ENCODE data around the gene MYO9B. TPM values are rescaled to one million over a fixed set of nuclear protein-coding genes. Genes with fewer than 3 reads are reported as not detected.
"Not testable (repeated sequence)": the region's sequence is repeated elsewhere in the genome, so short reads cannot be mapped to it uniquely, and the experiment has no call there.

The MYO9B gene
- total RNA-seq, 2 experiments from 2014 or later: 73.1 to 78.6 TPM

- intact Hi-C loops (cut with micrococcal nuclease): no loop called here
- H3K4me3 Mint-ChIP-seq: no peak overlapping the region
- H3K27ac Mint-ChIP-seq: no peak overlapping the region
- H3K27me3 Mint-ChIP-seq (ENCODE audit: low read depth): no peaks in the 10 kb centered on the region
- DNase-seq: no peak
- H3K4me1 Mint-ChIP-seq (ENCODE audit: low read depth): peaks cover 9% of the 10 kb centered on the region
- CTCF ChIA-PET: no interaction called here
- peaks cover 13% of the 10 kb centered on the region for H3K36me3 Mint-ChIP-seq (ENCODE audit: low read depth)
- no peaks in the 10 kb centered on the region for H3K9me3 Mint-ChIP-seq
Measured at GRCh38 chr19:17097593-17098126, 22.1 kb downstream of the MYO9B start.

GRCh38 chr19:17098326-17098725, 22.7 kb downstream of the MYO9B start:
- no peak overlapping the region for H3K27ac Mint-ChIP-seq
- peaks cover 19% of the 10 kb centered on the region for H3K36me3 Mint-ChIP-seq (ENCODE audit: low read depth)

GRCh38 chr19:17101686-17102628, 26.4 kb downstream of the MYO9B start:
- Mint-ChIP-seq H3K27ac (no peak overlapping the region), H3K36me3 (ENCODE audit: low read depth) (peaks cover 27% of the 10 kb centered on the region), H3K27me3 (ENCODE audit: low read depth) (no peaks in the 10 kb centered on the region), H3K9me3 (no peaks in the 10 kb centered on the region), H3K4me3 (no peak overlapping the region), H3K4me1 (ENCODE audit: low read depth) (peaks cover 2% of the 10 kb centered on the region)
- CTCF ChIA-PET: interaction anchor here (0.6 to 1.1 kb wide), 3 partner anchors 34 to 417 kb away, joined by 3 to 7 read pairs (median 4); no protein-coding TSS in a partner anchor
- intact Hi-C loops (cut with micrococcal nuclease): no loop called here
- DNase-seq: no peak

More at GRCh38 chr19:17098326-17098725, 22.7 kb downstream of the MYO9B start:
- Mint-ChIP-seq H3K4me3 (no peak overlapping the region), H3K27me3 (ENCODE audit: low read depth) (no peaks in the 10 kb centered on the region), H3K4me1 (ENCODE audit: low read depth) (peaks cover 7% of the 10 kb centered on the region), H3K9me3 (no peaks in the 10 kb centered on the region)
- intact Hi-C loops (cut with micrococcal nuclease): no loop called here
- no peak for DNase-seq
- CTCF ChIA-PET: no interaction called here

- H3K27ac Mint-ChIP-seq: no peak overlapping the region
- H3K9me3 Mint-ChIP-seq: no peaks in the 10 kb centered on the region
- intact Hi-C loops (cut with micrococcal nuclease): no loop called here
- no peaks in the 10 kb centered on the region for H3K27me3 Mint-ChIP-seq (ENCODE audit: low read depth)
- H3K4me3 Mint-ChIP-seq: no peak overlapping the region
- DNase-seq: peak; percentile 35
- peaks cover 2% of the 10 kb centered on the region for H3K4me1 Mint-ChIP-seq (ENCODE audit: low read depth)
- peaks cover 27% of the 10 kb centered on the region for H3K36me3 Mint-ChIP-seq (ENCODE audit: low read depth)
- CTCF ChIA-PET: interaction anchor here (0.6 kb wide), 1 partner anchor 331 kb away, joined by 3 read pairs; no protein-coding TSS in a partner anchor
Measured at GRCh38 chr19:17103177-17103576, 27.6 kb downstream of the MYO9B start.

- no peak overlapping the region for H3K27ac Mint-ChIP-seq
- DNase-seq: no peak
- no peak overlapping the region for H3K4me3 Mint-ChIP-seq
- intact Hi-C loops (cut with micrococcal nuclease): no loop called here
- peaks cover 27% of the 10 kb centered on the region for H3K36me3 Mint-ChIP-seq (ENCODE audit: low read depth)
- CTCF ChIA-PET: no interaction called here
- peaks cover 11% of the 10 kb centered on the region for H3K4me1 Mint-ChIP-seq (ENCODE audit: low read depth)
- no peaks in the 10 kb centered on the region for H3K9me3 Mint-ChIP-seq
- no peaks in the 10 kb centered on the region for H3K27me3 Mint-ChIP-seq (ENCODE audit: low read depth)
Measured at GRCh38 chr19:17104679-17105078, 29.1 kb downstream of the MYO9B start.

GRCh38 chr19:17105556-17105955, 30.0 kb downstream of the MYO9B start:
- H3K27ac Mint-ChIP-seq: no peak overlapping the region
- peaks cover 27% of the 10 kb centered on the region for H3K36me3 Mint-ChIP-seq (ENCODE audit: low read depth)
- H3K9me3 Mint-ChIP-seq: no peaks in the 10 kb centered on the region
- H3K4me3 Mint-ChIP-seq: no peak overlapping the region
- CTCF ChIA-PET: no interaction called here
- intact Hi-C loops (cut with micrococcal nuclease): no loop called here
- H3K4me1 Mint-ChIP-seq (ENCODE audit: low read depth): peaks cover 19% of the 10 kb centered on the region
- DNase-seq: no peak
- no peaks in the 10 kb centered on the region for H3K27me3 Mint-ChIP-seq (ENCODE audit: low read depth)

GRCh38 chr19:17106964-17107363, 31.4 kb downstream of the MYO9B start:
- H3K9me3 Mint-ChIP-seq; DNase-seq; H3K27me3 Mint-ChIP-seq (ENCODE audit: low read depth); CTCF ChIA-PET; intact Hi-C loops (cut with micrococcal nuclease); H3K4me3 Mint-ChIP-seq; H3K27ac Mint-ChIP-seq: not testable (repeated sequence)
- Mint-ChIP-seq H3K36me3 (ENCODE audit: low read depth) (peaks cover 21% of the 10 kb centered on the region), H3K4me1 (ENCODE audit: low read depth) (peaks cover 23% of the 10 kb centered on the region)

GRCh38 chr19:17107546-17108452, 32.2 kb downstream of the MYO9B start:
- CTCF ChIA-PET: interaction anchor here (0.6 kb wide), 1 partner anchor 1621 kb away, joined by 6 read pairs; no protein-coding TSS in a partner anchor
- H3K4me1 Mint-ChIP-seq (ENCODE audit: low read depth): peaks cover 23% of the 10 kb centered on the region
- H3K27ac Mint-ChIP-seq: no peak overlapping the region
- H3K9me3 Mint-ChIP-seq: no peaks in the 10 kb centered on the region
- H3K27me3 Mint-ChIP-seq (ENCODE audit: low read depth): no peaks in the 10 kb centered on the region
- H3K36me3 Mint-ChIP-seq (ENCODE audit: low read depth): peaks cover 14% of the 10 kb centered on the region
- intact Hi-C loops (cut with micrococcal nuclease): no loop called here
- no peak overlapping the region for H3K4me3 Mint-ChIP-seq
- DNase-seq: no peak

- H3K4me1 Mint-ChIP-seq (ENCODE audit: low read depth): peaks cover 23% of the 10 kb centered on the region
- no peak overlapping the region for H3K27ac Mint-ChIP-seq
- intact Hi-C loops (cut with micrococcal nuclease): no loop called here
- H3K9me3 Mint-ChIP-seq: no peaks in the 10 kb centered on the region
- no peaks in the 10 kb centered on the region for H3K27me3 Mint-ChIP-seq (ENCODE audit: low read depth)
- H3K4me3 Mint-ChIP-seq: no peak overlapping the region
- peaks cover 8% of the 10 kb centered on the region for H3K36me3 Mint-ChIP-seq (ENCODE audit: low read depth)
- CTCF ChIA-PET: interaction anchor here (0.6 kb wide), 1 partner anchor 1621 kb away, joined by 6 read pairs; no protein-coding TSS in a partner anchor
- no peak for DNase-seq
Measured at GRCh38 chr19:17108453-17108784, 32.8 kb downstream of the MYO9B start.

GRCh38 chr19:17109300-17109699, 33.7 kb downstream of the MYO9B start:
- no peak for DNase-seq
- Mint-ChIP-seq H3K27ac (no peak overlapping the region), H3K4me1 (ENCODE audit: low read depth) (peaks cover 23% of the 10 kb centered on the region), H3K9me3 (no peaks in the 10 kb centered on the region), H3K4me3 (no peak overlapping the region), H3K36me3 (ENCODE audit: low read depth) (peaks cover 5% of the 10 kb centered on the region), H3K27me3 (ENCODE audit: low read depth) (no peaks in the 10 kb centered on the region)
- intact Hi-C loops (cut with micrococcal nuclease): no loop called here
- CTCF ChIA-PET: no interaction called here

GRCh38 chr19:17109962-17110598, 34.5 kb downstream of the MYO9B start:
- Mint-ChIP-seq H3K4me3 (no peak overlapping the region), H3K27ac (no peak overlapping the region), H3K4me1 (ENCODE audit: low read depth) (peaks cover 23% of the 10 kb centered on the region), H3K27me3 (ENCODE audit: low read depth) (no peaks in the 10 kb centered on the region), H3K9me3 (no peaks in the 10 kb centered on the region), H3K36me3 (ENCODE audit: low read depth) (peaks cover 6% of the 10 kb centered on the region)
- intact Hi-C loops (cut with micrococcal nuclease): no loop called here
- peak; percentile 28 for DNase-seq
- CTCF ChIA-PET: no interaction called here

GRCh38 chr19:17110599-17110966, 35.0 kb downstream of the MYO9B start:
- CTCF ChIA-PET: no interaction called here
- intact Hi-C loops (cut with micrococcal nuclease): no loop called here
- Mint-ChIP-seq H3K4me3 (no peak overlapping the region), H3K27me3 (ENCODE audit: low read depth) (no peaks in the 10 kb centered on the region), H3K27ac (no peak overlapping the region), H3K9me3 (no peaks in the 10 kb centered on the region), H3K4me1 (ENCODE audit: low read depth) (peaks cover 23% of the 10 kb centered on the region), H3K36me3 (ENCODE audit: low read depth) (peaks cover 5% of the 10 kb centered on the region)
- no peak for DNase-seq
